GM23248 (cell line): Measurements from ENCODE around the gene TAB2. TPM values are rescaled to one million over a fixed set of nuclear protein-coding genes. Genes with fewer than 3 reads are reported as not detected.
"Not testable (repeated sequence)": the region's sequence is repeated elsewhere in the genome, so short reads cannot be mapped to it uniquely, and the experiment has no call there.

Experiments
- DNase-seq: peaks from one replicate; pipeline ENCODE4 v3.0.0-alpha.2; 2015
- H2AFZ ChIP-seq: fragments of 200-600 bp; sonication (generic); 2 replicates; pipeline ENCODE4 v1.6.1; 2016; ENCODE audit warnings: antibody characterized with exemption
- H3F3A ChIP-seq: fragments of 200-600 bp; sonication (generic); 2 replicates; pipeline ENCODE4 v1.6.1; 2016; ENCODE audit warnings: mild to moderate bottlenecking, antibody characterized with exemption, mixed run types; ENCODE audit not compliant: insufficient read depth
- H3K27ac ChIP-seq: fragments of 200-600 bp; sonication (generic); 2 replicates; pipeline ENCODE4 v1.5.1; 2016; ENCODE audit warnings: mild to moderate bottlenecking
- H3K27me3 ChIP-seq: fragments of 200-600 bp; sonication (generic); replicated peaks from 2 replicates; pipeline ENCODE4 v1.6.1; 2016; ENCODE audit warnings: mild to moderate bottlenecking; ENCODE audit not compliant: insufficient read depth
- H3K36me3 ChIP-seq: fragments of 200-600 bp; sonication (generic); 2 replicates; pipeline ENCODE4 v1.6.1; 2016; ENCODE audit warnings: low read depth, mild to moderate bottlenecking
- H3K4me1 ChIP-seq: fragments of 200-600 bp; sonication (generic); 2 replicates; pipeline ENCODE4 v1.6.1; 2016; ENCODE audit warnings: mild to moderate bottlenecking; ENCODE audit not compliant: insufficient read depth
- H3K4me2 ChIP-seq: fragments of 200-600 bp; sonication (generic); one replicate; pipeline ENCODE4 v1.6.1; 2016; ENCODE audit warnings: mild to moderate bottlenecking; ENCODE audit not compliant: unreplicated experiment
- H3K4me3 ChIP-seq: fragments of 200-600 bp; sonication (generic); 2 replicates; pipeline ENCODE4 v1.5.1; 2016; ENCODE audit warnings: mild to moderate bottlenecking
- H3K79me2 ChIP-seq: fragments of 200-600 bp; sonication (generic); 2 replicates; pipeline ENCODE4 v1.6.1; 2016; ENCODE audit warnings: mild to moderate bottlenecking; ENCODE audit not compliant: insufficient read depth
- H3K9ac ChIP-seq: fragments of 200-600 bp; sonication (generic); 2 replicates; pipeline ENCODE4 v1.6.1; 2016; ENCODE audit warnings: mild to moderate bottlenecking
- H3K9me2 ChIP-seq: fragments of 200-600 bp; sonication (generic); 2 replicates; pipeline ENCODE4 v1.6.1; 2016; ENCODE audit warnings: mixed run types, mild to moderate bottlenecking, moderate library complexity; ENCODE audit not compliant: insufficient read depth
- H3K9me3 ChIP-seq: fragments of 200-600 bp; sonication (generic); one replicate; pipeline ENCODE4 v1.6.1; 2017; ENCODE audit warnings: low read depth
- H4K20me1 ChIP-seq: fragments of 200-600 bp; sonication (generic); 2 replicates; pipeline ENCODE4 v1.6.0; 2016; ENCODE audit not compliant: insufficient read depth
- EZH2 ChIP-seq: fragments of 200-600 bp; sonication (generic); IDR thresholded peaks from 2 replicates; pipeline ENCODE4 v1.6.1; 2018; ENCODE audit warnings: antibody characterized with exemption, mild to moderate bottlenecking; ENCODE audit not compliant: insufficient read depth, poor library complexity, severe bottlenecking
- EZH2phosphoT487 ChIP-seq: fragments of 200-600 bp; sonication (generic); IDR thresholded peaks from 2 replicates; pipeline ENCODE4 v1.6.1; 2018; ENCODE audit warnings: antibody characterized with exemption, moderate library complexity, mild to moderate bottlenecking, low read depth; ENCODE audit not compliant: insufficient read depth
- WGBS, 2 experiments: methylation state at CpG; one replicate each; pipeline ENCODE4 v1.1.6; 2015 to 2017; ENCODE audit warnings: low lambda C conversion rate in 2 of 2, low coverage in 1 of 2; ENCODE audit errors: missing lambda C conversion rate in 2 of 2; 5-methylcytosine and 5-hydroxymethylcytosine counted together
- in situ Hi-C: fragments of 300-500 bp; cut with MboI; formaldehyde crosslinking; loops from 2 replicates; pipeline ENCODE4 v1.15.0; 2020
- polyA plus RNA-seq: library from polyadenylated mRNA; unstranded; fragments of >200 nt; fragmentation: Nextera tagmentation; extraction: Ambion mirVana; gene quantifications from 2 replicates; pipeline ENCODE4 v1.2.1, GENCODE V29; 2016
- total RNA-seq: library from RNA; depleted of rRNA; stranded (reverse); fragments of >200 nt; shearing (Covaris generic); gene quantifications from 2 replicates; pipeline ENCODE4 v1.2.3, GENCODE V29; 2014

TAB2 gene
- total and polyA plus RNA-seq, 2 experiments from 2014 or later: 11.6 to 28.4 TPM

DNA sequence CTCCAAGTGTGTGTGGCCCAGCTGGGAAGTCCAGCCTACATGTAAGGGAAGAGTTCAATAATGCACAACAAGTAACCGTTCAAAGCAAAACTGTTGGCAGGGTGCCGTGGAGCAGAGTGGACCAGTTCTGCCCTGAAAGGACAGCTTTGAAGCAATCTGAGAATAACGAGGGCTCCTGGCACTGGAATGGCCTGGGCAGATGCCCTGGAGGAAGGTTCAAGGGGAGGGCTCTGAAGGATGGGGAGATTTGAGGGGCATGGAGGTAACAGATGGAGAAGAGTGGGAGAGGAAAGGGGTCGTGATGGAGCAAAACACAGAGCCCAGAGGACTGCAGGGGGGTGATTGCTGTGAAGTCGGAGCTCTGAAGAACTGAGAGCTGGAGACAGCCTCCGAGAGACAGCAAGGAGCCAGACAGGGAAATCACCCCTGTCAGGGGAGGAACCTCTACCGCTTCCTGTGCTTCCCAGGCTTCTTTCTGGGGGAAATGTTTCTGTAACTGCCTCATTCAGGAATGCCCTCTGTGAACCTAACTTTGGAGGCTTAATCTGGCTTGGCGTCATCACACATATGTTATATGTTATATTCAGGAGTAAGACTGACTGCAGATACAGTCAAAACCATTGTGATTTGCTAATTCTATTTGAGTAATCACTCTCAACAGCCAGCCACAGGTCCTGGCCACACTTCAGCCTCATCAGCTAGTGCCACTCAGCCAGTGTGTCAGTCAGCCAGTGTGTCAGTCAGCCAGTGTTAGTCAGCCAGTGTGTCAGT is 126.1 kb downstream of the TAB2 start:
- Histone ChIP-seq H2AFZ (no peak overlapping the region), H3K27ac (no peak overlapping the region), H3K4me2 (no peak overlapping the region), H3F3A (peaks cover 7% of the 10 kb centered on the region; the same call in 1 of the 2 replicates), H3K4me1 (no peaks in the 10 kb centered on the region), H3K79me2 (no peaks in the 10 kb centered on the region), H3K4me3 (no peak overlapping the region), H3K9ac (no peak overlapping the region), H4K20me1 (no peaks in the 10 kb centered on the region), H3K9me3 (no peaks in the 10 kb centered on the region), H3K9me2 (no peaks in the 10 kb centered on the region), H3K27me3 (no peaks in the 10 kb centered on the region), H3K36me3 (no peaks in the 10 kb centered on the region)
- in situ Hi-C loops: loop anchor here (25.0 kb wide), 1 partner anchor 856 kb away; no protein-coding TSS in a partner anchor
- WGBS, 2 experiments: 73 to 84% methylated on average over 8 of the region's 8 CpGs
- TF ChIP-seq EZH2phosphoT487 (no peak), EZH2 (no peak)
- no peak for DNase-seq

DNA sequence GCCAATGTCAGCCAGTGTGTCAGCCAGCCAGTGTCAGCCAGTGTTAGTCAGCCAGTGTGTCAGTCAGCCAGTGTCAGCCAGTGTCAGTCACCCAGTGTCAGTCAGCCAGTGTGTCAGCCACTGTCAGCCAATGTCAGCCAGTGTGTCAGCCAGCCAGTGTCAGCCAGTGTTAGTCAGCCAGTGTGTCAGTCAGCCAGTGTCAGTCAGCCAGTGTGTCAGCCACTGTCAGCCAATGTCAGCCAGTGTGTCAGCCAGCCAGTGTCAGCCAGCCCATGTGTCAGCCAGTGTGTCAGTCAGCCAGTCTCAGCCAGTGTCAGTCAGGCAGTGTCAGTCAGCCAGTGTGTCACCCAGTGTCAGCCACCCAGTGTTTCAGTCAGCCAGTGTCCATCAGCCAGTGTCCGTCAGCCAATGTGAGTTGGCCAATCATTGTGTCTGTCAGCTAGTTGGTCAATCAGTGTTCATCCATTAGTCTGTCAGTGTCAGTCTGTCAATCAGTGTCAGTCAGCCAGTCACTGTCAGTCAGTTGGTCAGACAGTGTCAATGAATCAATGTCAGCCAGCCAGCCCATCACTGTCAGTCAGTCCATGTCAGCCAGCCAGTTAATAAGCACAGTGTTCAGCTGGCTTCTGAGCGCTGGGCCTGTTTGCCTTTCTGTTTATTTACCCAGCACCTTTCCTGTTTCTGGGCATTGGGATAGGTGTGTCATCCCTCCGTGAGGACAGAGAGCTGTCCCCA is 127.0 kb downstream of the TAB2 start:
- in situ Hi-C loops: loop anchor here (25.0 kb wide), 1 partner anchor 857 kb away; no protein-coding TSS in a partner anchor

GRCh38 chr6:149445095-149445466 is 127.6 kb downstream of the TAB2 start:
- Histone ChIP-seq H2AFZ (no peak overlapping the region), H3F3A (peaks cover 7% of the 10 kb centered on the region; the same call in 1 of the 2 replicates), H3K27me3 (no peaks in the 10 kb centered on the region), H3K9ac (no peak overlapping the region), H3K9me3 (no peaks in the 10 kb centered on the region), H3K36me3 (no peaks in the 10 kb centered on the region), H3K4me1 (no peaks in the 10 kb centered on the region), H3K27ac (no peak overlapping the region), H3K9me2 (no peaks in the 10 kb centered on the region), H3K79me2 (no peaks in the 10 kb centered on the region), H4K20me1 (no peaks in the 10 kb centered on the region), H3K4me3 (no peak overlapping the region), H3K4me2 (no peak overlapping the region)
- in situ Hi-C loops: loop anchor here (25.0 kb wide), 1 partner anchor 858 kb away; no protein-coding TSS in a partner anchor
- WGBS, 2 experiments: 95 to 96% methylated on average over 6 of the region's 6 CpGs
- no peak for TF ChIP-seq EZH2
- no peak for TF ChIP-seq EZH2phosphoT487
- no peak for DNase-seq

More for the DNA sequence above, 127.0 kb downstream of the TAB2 start:
- H3K9ac ChIP-seq, DNase-seq, H3K4me3 ChIP-seq, H3K27me3 ChIP-seq, H3K27ac ChIP-seq, H3K4me2 ChIP-seq, H3K79me2 ChIP-seq, H4K20me1 ChIP-seq, H2AFZ ChIP-seq, H3K4me1 ChIP-seq, H3K9me3 ChIP-seq, H3F3A ChIP-seq, H3K9me2 ChIP-seq, H3K36me3 ChIP-seq: not testable (repeated sequence)
- WGBS, 2 experiments: 79 to 85% methylated on average over 3 of the region's 3 CpGs

DNA sequence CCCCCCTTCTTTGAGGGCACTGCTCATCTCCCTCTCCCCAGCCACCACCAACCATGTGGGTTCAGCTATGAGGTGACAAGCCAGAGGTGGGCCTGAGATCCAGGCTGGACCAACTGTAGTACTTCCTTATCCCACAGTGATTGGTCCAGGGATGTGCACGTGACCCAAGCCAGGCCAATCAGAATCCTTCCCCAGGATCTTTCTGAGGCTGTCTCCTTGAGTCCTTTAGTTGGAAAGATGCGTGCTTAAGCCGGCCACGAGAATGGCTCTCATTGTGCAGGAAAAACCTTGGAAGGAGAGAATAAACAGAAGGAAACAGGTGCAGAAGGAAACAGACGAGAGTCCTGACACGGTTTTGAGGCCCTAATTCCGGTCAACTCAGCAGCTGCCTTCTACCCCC is 128.1 kb downstream of the TAB2 start:
- no peaks in the 10 kb centered on the region for H3K36me3 ChIP-seq
- no peak overlapping the region for H3K9ac ChIP-seq
- TF ChIP-seq EZH2 (no peak), EZH2phosphoT487 (no peak)
- H3K4me2 ChIP-seq: no peak overlapping the region
- H3K27ac ChIP-seq: no peak overlapping the region
- no peaks in the 10 kb centered on the region for H3K27me3 ChIP-seq
- H3K79me2 ChIP-seq: no peaks in the 10 kb centered on the region
- no peaks in the 10 kb centered on the region for H3K9me2 ChIP-seq
- no peaks in the 10 kb centered on the region for H4K20me1 ChIP-seq
- no peaks in the 10 kb centered on the region for H3K9me3 ChIP-seq
- 81 to 83% methylated on average over 7 of the region's 7 CpGs for WGBS, 2 experiments
- H3K4me3 ChIP-seq: no peak overlapping the region
- no peaks in the 10 kb centered on the region for H3K4me1 ChIP-seq
- peaks cover 7% of the 10 kb centered on the region; the same call in 1 of the 2 replicates for H3F3A ChIP-seq
- H2AFZ ChIP-seq: no peak overlapping the region
- DNase-seq: no peak
- in situ Hi-C loops: loop anchor here (25.0 kb wide), 1 partner anchor 858 kb away; no protein-coding TSS in a partner anchor
